RWPE2 (cell line): ENCODE measurements around the gene SWI5.

ENCODE experiments used
- ATAC-seq: fragments of 200-7000 bp; cut with Tn5 transposase; 3 replicates; pipeline ENCODE4 v1.9.1; 2021; ENCODE audit warnings: low read depth
- DNase-seq: peaks from one replicate; pipeline ENCODE4 v3.0.0-alpha.2; 2020; ENCODE audit warnings: low spot score
- H3K27ac ChIP-seq: fragments of 450-650 bp; 2 replicates; pipeline ENCODE4 v1.5.1; 2017; ENCODE audit warnings: mild to moderate bottlenecking; ENCODE audit not compliant: poor library complexity, severe bottlenecking
- H3K27me3 ChIP-seq: fragments of 250-450 bp; sonication (Bioruptor Pico); 2 replicates; pipeline ENCODE4 v1.5.1; 2021; ENCODE audit warnings: mild to moderate bottlenecking, moderate library complexity; ENCODE audit not compliant: insufficient read depth, poor library complexity, severe bottlenecking
- H3K36me3 ChIP-seq: fragments of 250-450 bp; sonication (Bioruptor Pico); 2 replicates; pipeline ENCODE4 v1.5.1; 2020; ENCODE audit warnings: low read depth, mild to moderate bottlenecking, moderate library complexity
- H3K4me1 ChIP-seq: fragments of 250-450 bp; sonication (Bioruptor Pico); 2 replicates; pipeline ENCODE4 v1.5.1; 2021; ENCODE audit warnings: mild to moderate bottlenecking, moderate library complexity; ENCODE audit not compliant: insufficient read depth, poor library complexity, severe bottlenecking
- H3K4me3 ChIP-seq: fragments of 250-450 bp; sonication (Bioruptor Pico); 2 replicates; pipeline ENCODE4 v1.5.1; 2021; ENCODE audit warnings: mild to moderate bottlenecking, moderate library complexity; ENCODE audit not compliant: severe bottlenecking
- H3K9me3 ChIP-seq: fragments of 250-450 bp; sonication (Bioruptor Pico); 2 replicates; pipeline ENCODE4 v1.5.1; 2021; ENCODE audit warnings: mild to moderate bottlenecking, moderate library complexity; ENCODE audit not compliant: severe bottlenecking
- TF ChIP-seq, protein P1 (sequence below): fragments of 450-650 bp; IDR thresholded peaks from one replicate; pipeline ENCODE4 v1.5.1; 2017; ENCODE audit warnings: mild to moderate bottlenecking, moderate library complexity; ENCODE audit not compliant: poor library complexity, severe bottlenecking

Gene SWI5

DNA sequence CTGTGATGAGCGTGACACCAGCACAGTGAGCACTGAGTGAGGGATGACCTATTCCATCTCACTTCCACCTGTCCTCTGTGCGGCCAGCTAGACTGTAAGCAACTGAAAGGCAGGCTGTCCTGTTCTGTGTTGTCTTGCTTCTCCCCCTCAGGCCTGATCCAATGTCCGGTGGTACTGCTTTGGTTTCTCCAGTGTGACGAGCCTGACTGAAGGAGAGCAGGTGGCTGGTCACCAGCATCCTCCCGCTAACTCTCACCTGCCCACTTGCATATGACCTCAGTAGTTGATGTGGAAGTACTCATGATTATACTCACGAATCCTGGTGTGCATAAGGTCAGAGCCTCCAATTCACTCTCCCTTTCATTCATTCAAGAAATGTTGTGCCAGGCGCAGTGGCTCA lies 61.9 kb downstream of the SWI5 start:
- DNase-seq = no peak
- TF ChIP-seq, protein P1, sequence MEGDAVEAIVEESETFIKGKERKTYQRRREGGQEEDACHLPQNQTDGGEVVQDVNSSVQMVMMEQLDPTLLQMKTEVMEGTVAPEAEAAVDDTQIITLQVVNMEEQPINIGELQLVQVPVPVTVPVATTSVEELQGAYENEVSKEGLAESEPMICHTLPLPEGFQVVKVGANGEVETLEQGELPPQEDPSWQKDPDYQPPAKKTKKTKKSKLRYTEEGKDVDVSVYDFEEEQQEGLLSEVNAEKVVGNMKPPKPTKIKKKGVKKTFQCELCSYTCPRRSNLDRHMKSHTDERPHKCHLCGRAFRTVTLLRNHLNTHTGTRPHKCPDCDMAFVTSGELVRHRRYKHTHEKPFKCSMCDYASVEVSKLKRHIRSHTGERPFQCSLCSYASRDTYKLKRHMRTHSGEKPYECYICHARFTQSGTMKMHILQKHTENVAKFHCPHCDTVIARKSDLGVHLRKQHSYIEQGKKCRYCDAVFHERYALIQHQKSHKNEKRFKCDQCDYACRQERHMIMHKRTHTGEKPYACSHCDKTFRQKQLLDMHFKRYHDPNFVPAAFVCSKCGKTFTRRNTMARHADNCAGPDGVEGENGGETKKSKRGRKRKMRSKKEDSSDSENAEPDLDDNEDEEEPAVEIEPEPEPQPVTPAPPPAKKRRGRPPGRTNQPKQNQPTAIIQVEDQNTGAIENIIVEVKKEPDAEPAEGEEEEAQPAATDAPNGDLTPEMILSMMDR = no peak
- no peak for ATAC-seq
- Histone ChIP-seq H3K4me3 (no peak overlapping the region), H3K27ac (no peak overlapping the region), H3K36me3 (peaks cover under 1% of the 10 kb centered on the region; the same call in 1 of the 2 replicates), H3K27me3 (no peaks in the 10 kb centered on the region), H3K4me1 (no peaks in the 10 kb centered on the region), H3K9me3 (no peaks in the 10 kb centered on the region)
